Trophoblast cell (in vitro differentiated cells and primary cell): ENCODE measurements around the gene PACS2.

Experiments used
- DNase-seq, 2 donors: peaks; one replicate each; pipeline ENCODE4 v3.0.0-alpha.2; 2016
- H2AFZ ChIP-seq: 2 replicates; pipeline ENCODE4 v1.6.1; 2013; ENCODE audit warnings: low read length, moderate library complexity, mild to moderate bottlenecking; ENCODE audit not compliant: insufficient read depth, poor library complexity
- H2AK5ac ChIP-seq: 2 replicates; pipeline ENCODE4 v1.6.1; 2013; ENCODE audit warnings: mild to moderate bottlenecking, low read length
- H2BK120ac ChIP-seq: 2 replicates; pipeline ENCODE4 v1.6.1; 2013; ENCODE audit warnings: low read length, mild to moderate bottlenecking, moderate library complexity; ENCODE audit not compliant: insufficient read depth, poor library complexity
- H2BK12ac ChIP-seq: 2 replicates; pipeline ENCODE4 v1.6.1; 2013; ENCODE audit warnings: mild to moderate bottlenecking, low read length, moderate library complexity
- H2BK5ac ChIP-seq: 2 replicates; pipeline ENCODE4 v1.6.1; 2013; ENCODE audit warnings: low read length, low read depth, moderate library complexity, mild to moderate bottlenecking; ENCODE audit not compliant: poor library complexity
- H3K14ac ChIP-seq: 2 replicates; pipeline ENCODE4 v1.6.1; 2013; ENCODE audit warnings: mild to moderate bottlenecking, low read length
- H3K18ac ChIP-seq: 2 replicates; pipeline ENCODE4 v1.6.1; 2013; ENCODE audit warnings: mild to moderate bottlenecking, low read length
- H3K23ac ChIP-seq: 2 replicates; pipeline ENCODE4 v1.6.1; 2013; ENCODE audit warnings: low read length
- H3K27ac ChIP-seq: 2 replicates; pipeline ENCODE4 v1.5.1; 2013; ENCODE audit warnings: low read depth, mild to moderate bottlenecking, inconsistent platforms, low read length, moderate library complexity
- H3K27me3 ChIP-seq: 2 replicates; pipeline ENCODE4 v1.6.1; 2013; ENCODE audit warnings: inconsistent platforms, mild to moderate bottlenecking, low read length, moderate library complexity; ENCODE audit not compliant: insufficient read depth
- H3K36me3 ChIP-seq, 2 experiments: 1 replicate in 1 of 2; 2 replicates in 1 of 2; pipeline ENCODE4 v1.6.1; 2013; ENCODE audit warnings: low read length in 2 of 2, mild to moderate bottlenecking in 2 of 2, moderate library complexity in 1 of 2; ENCODE audit not compliant: insufficient read depth in 2 of 2, control insufficient read depth in 1 of 2
- H3K4ac ChIP-seq: 2 replicates; pipeline ENCODE4 v1.6.1; 2013; ENCODE audit warnings: low read depth, mild to moderate bottlenecking, low read length, moderate library complexity
- H3K4me1 ChIP-seq, 2 experiments: 1 replicate in 1 of 2; 2 replicates in 1 of 2; pipeline ENCODE4 v1.6.1; 2013; ENCODE audit warnings: low read length in 2 of 2, mild to moderate bottlenecking in 2 of 2, moderate library complexity in 1 of 2; ENCODE audit not compliant: insufficient read depth in 2 of 2, control insufficient read depth in 1 of 2
- H3K4me2 ChIP-seq: 2 replicates; pipeline ENCODE4 v1.6.1; 2013; ENCODE audit warnings: inconsistent platforms, mild to moderate bottlenecking, low read length, moderate library complexity
- H3K4me3 ChIP-seq: 2 replicates; pipeline ENCODE4 v1.5.1; 2013; ENCODE audit warnings: mild to moderate bottlenecking, low read depth, low read length, inconsistent platforms
- H3K79me1 ChIP-seq: one replicate; pipeline ENCODE4 v1.6.1; 2013; ENCODE audit warnings: low read length
- H3K79me2 ChIP-seq: 2 replicates; pipeline ENCODE4 v1.6.1; 2013; ENCODE audit warnings: low read length, mild to moderate bottlenecking; ENCODE audit not compliant: control insufficient read depth, insufficient read depth, poor library complexity
- H3K9ac ChIP-seq: 2 replicates; pipeline ENCODE4 v1.6.1; 2013; ENCODE audit warnings: mild to moderate bottlenecking, low read length
- H3K9me3 ChIP-seq: 2 replicates; pipeline ENCODE4 v1.6.1; 2013; ENCODE audit warnings: low read depth, mild to moderate bottlenecking, control low read depth, inconsistent platforms, low read length; ENCODE audit not compliant: insufficient read depth
- H4K12ac ChIP-seq: 2 replicates; pipeline ENCODE4 v1.6.1; 2013; ENCODE audit warnings: low read depth, mild to moderate bottlenecking, low read length, moderate library complexity
- H4K8ac ChIP-seq: 2 replicates; pipeline ENCODE4 v1.6.1; 2013; ENCODE audit warnings: low read depth, mild to moderate bottlenecking, low read length, moderate library complexity
- H4K91ac ChIP-seq: one replicate; pipeline ENCODE4 v1.6.1; 2013; ENCODE audit warnings: low read depth, mild to moderate bottlenecking, low read length, moderate library complexity
- WGBS: extraction: QIAGEN DNeasy Blood & Tissue Kit; methylation state at CpG from one replicate; pipeline ENCODE4 v1.1.7; 2013; ENCODE audit warnings: missing lambda C conversion rate; ENCODE audit not compliant: insufficient read length, insufficient coverage; ENCODE audit errors: extremely low coverage; 5-methylcytosine and 5-hydroxymethylcytosine counted together

The PACS2 gene

DNA sequence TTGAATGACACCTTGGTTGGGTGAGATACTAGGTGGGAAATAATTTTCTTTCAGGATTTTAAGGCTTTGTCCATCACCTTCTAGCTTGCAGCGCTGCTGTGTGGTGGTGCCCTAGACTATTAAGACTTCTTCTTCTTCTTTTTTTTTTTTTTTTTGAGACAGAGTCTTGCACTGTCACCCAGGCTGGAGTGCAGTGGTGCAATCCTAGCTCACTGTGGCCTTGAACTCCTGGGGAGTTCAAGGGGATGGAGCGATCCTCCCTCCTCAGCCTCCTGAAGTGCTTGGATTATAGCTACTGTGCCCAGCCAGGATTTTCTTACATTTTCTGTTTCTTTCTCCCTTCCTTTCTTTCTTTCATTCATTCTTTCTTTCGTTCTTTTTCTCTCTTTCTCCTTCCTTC lies 94.8 kb downstream of the PACS2 start:
- Histone ChIP-seq H4K8ac (no peak overlapping the region), H2AFZ (no peak overlapping the region), H3K9me3 (peaks cover 9% of the 10 kb centered on the region), H3K23ac (no peak overlapping the region), H3K27me3 (peaks cover 13% of the 10 kb centered on the region), H3K79me2 (no peaks in the 10 kb centered on the region), H2BK12ac (no peak overlapping the region), H3K36me3 (no peaks in the 10 kb centered on the region), H2AK5ac (no peak overlapping the region), H3K18ac (no peak overlapping the region), H3K14ac (no peak overlapping the region), H3K79me1 (peaks cover under 1% of the 10 kb centered on the region), H4K12ac (no peak overlapping the region), H3K4me1 (peaks cover 4 to 6% of the 10 kb centered on the region in 2 experiments), H3K4me2 (no peak overlapping the region), H3K4me3 (no peak overlapping the region), H3K4ac (no peak overlapping the region), H2BK5ac (no peak overlapping the region), H3K9ac (no peak overlapping the region), H2BK120ac (no peak overlapping the region), H4K91ac (no peak overlapping the region), H3K27ac (no peak overlapping the region)
- no peak for DNase-seq
- WGBS, result 85% methylated on average over 1 of the region's 3 CpGs

- H3K18ac ChIP-seq, result no peak overlapping the region
- no peak overlapping the region for H3K4me2 ChIP-seq
- H2AFZ ChIP-seq, result no peak overlapping the region
- no peak for DNase-seq
- no CpG with 5 or more reads among the region's 5 CpGs for WGBS
- no peak overlapping the region for H4K91ac ChIP-seq
- H3K79me2 ChIP-seq, result no peaks in the 10 kb centered on the region
- no peak overlapping the region for H3K4ac ChIP-seq
- H3K4me1 ChIP-seq, result peaks cover 7 to 9% of the 10 kb centered on the region in 2 experiments
- H3K79me1 ChIP-seq, result peaks cover 7% of the 10 kb centered on the region
- H4K8ac ChIP-seq, result no peak overlapping the region
- H3K27ac ChIP-seq, result no peak overlapping the region
- H3K4me3 ChIP-seq, result no peak overlapping the region
- peaks cover 6% of the 10 kb centered on the region for H3K9me3 ChIP-seq
- H2BK12ac ChIP-seq, result no peak overlapping the region
- no peak overlapping the region for H2AK5ac ChIP-seq
- H3K27me3 ChIP-seq, result peaks cover 13% of the 10 kb centered on the region
- H4K12ac ChIP-seq, result no peak overlapping the region
- H3K23ac ChIP-seq, result no peak overlapping the region
- no peak overlapping the region for H3K14ac ChIP-seq
- H2BK120ac ChIP-seq, result no peak overlapping the region
- no peak overlapping the region for H3K9ac ChIP-seq
- no peak overlapping the region for H2BK5ac ChIP-seq
- no peaks in the 10 kb centered on the region for H3K36me3 ChIP-seq
These were observed 96.1 kb downstream of the PACS2 start for GRCh38 chr14:105410642-105411016.

GRCh38 chr14:105411017-105411941 lies 96.7 kb downstream of the PACS2 start:
- peaks cover 6% of the 10 kb centered on the region for H3K9me3 ChIP-seq
- H3K14ac ChIP-seq, result no peak overlapping the region
- peak; percentile 43 to 62 for DNase-seq
- no peaks in the 10 kb centered on the region for H3K79me2 ChIP-seq
- H3K23ac ChIP-seq, result no peak overlapping the region
- H3K4me3 ChIP-seq, result no peak overlapping the region
- H3K4me1 ChIP-seq, result peaks cover 7 to 9% of the 10 kb centered on the region in 2 experiments
- no peak overlapping the region for H3K27ac ChIP-seq
- H4K91ac ChIP-seq, result no peak overlapping the region
- H3K9ac ChIP-seq, result no peak overlapping the region
- no peak overlapping the region for H4K12ac ChIP-seq
- peaks cover 7% of the 10 kb centered on the region for H3K79me1 ChIP-seq
- H2BK12ac ChIP-seq, result no peak overlapping the region
- no peak overlapping the region for H3K4ac ChIP-seq
- peak overlapping the region; percentile 52 for H3K4me2 ChIP-seq
- no peak overlapping the region for H4K8ac ChIP-seq
- H2AFZ ChIP-seq, result no peak overlapping the region
- H2BK5ac ChIP-seq, result no peak overlapping the region
- no CpG with 5 or more reads among the region's 86 CpGs for WGBS
- no peaks in the 10 kb centered on the region for H3K36me3 ChIP-seq
- no peak overlapping the region for H3K18ac ChIP-seq
- H2AK5ac ChIP-seq, result no peak overlapping the region
- peaks cover 13% of the 10 kb centered on the region for H3K27me3 ChIP-seq
- no peak overlapping the region for H2BK120ac ChIP-seq

DNA sequence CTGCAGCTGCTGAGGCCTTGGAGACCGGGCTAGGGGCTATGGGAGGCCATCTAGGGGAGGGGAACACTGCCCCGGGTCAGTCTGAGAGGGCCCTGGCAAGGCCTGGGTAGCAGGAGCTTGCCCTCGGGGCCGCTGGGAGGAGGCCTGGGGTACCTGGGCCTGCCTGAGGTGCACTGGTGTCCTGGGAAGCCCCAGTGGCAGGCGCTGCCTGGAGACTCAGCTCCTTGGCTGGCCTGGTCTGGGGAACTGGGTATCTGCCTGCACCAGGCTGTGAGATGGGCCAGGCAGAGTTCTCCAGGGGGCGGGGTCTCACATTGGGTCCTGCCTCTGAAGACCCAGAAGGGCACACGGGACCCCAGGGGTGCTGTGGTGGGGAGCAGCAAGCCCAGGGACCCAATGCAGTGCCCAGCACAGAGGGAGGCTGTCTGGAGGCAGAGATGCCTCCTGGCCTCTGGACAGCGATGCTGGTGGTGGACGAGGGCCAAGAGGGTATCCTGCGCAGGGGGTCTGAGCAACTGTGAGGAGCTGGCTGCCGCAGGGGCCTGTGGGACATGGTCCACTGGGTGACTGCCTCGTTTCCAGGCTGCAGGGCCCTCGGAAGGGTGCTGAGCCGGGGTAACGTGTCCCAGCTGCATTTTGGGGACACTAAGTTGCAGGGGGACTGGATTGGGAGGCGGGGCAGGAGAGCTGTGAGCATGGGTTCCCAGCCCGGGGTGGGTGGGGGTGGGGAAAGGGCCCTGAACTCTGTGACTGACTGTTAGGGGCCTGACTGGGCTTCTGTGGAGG lies 97.6 kb downstream of the PACS2 start:
- peaks cover 7% of the 10 kb centered on the region for H3K79me1 ChIP-seq
- peaks cover 6% of the 10 kb centered on the region for H3K9me3 ChIP-seq
- H3K4me1 ChIP-seq, result peaks cover 7 to 9% of the 10 kb centered on the region in 2 experiments
- WGBS, result no CpG with 5 or more reads among the region's 17 CpGs
- H3K4ac ChIP-seq, result no peak overlapping the region
- no peak for DNase-seq
- no peak overlapping the region for H4K8ac ChIP-seq
- no peak overlapping the region for H3K18ac ChIP-seq
- no peak overlapping the region for H2AK5ac ChIP-seq
- H2BK5ac ChIP-seq, result no peak overlapping the region
- H3K36me3 ChIP-seq, result no peaks in the 10 kb centered on the region
- H3K4me3 ChIP-seq, result peak overlapping the region; percentile 5
- no peak overlapping the region for H4K91ac ChIP-seq
- H2BK120ac ChIP-seq, result no peak overlapping the region
- no peak overlapping the region for H3K4me2 ChIP-seq
- H3K9ac ChIP-seq, result no peak overlapping the region
- no peak overlapping the region for H4K12ac ChIP-seq
- no peak overlapping the region for H3K27ac ChIP-seq
- H3K14ac ChIP-seq, result no peak overlapping the region
- H3K23ac ChIP-seq, result no peak overlapping the region
- peaks cover 13% of the 10 kb centered on the region for H3K27me3 ChIP-seq
- no peak overlapping the region for H2BK12ac ChIP-seq
- no peak overlapping the region for H2AFZ ChIP-seq
- no peaks in the 10 kb centered on the region for H3K79me2 ChIP-seq
